HG02678 (cell line): ENCODE data around the gene CALCB.
A peak's percentile ranks its signal among the peaks of the same experiment; 100 is the strongest.

ENCODE experiments used
- ATAC-seq: cut with Tn5 transposase; IDR thresholded peaks from one replicate; pipeline ENCODE4 v1.9.1; 2021; ENCODE audit warnings: mild to moderate bottlenecking, moderate library complexity; ENCODE audit not compliant: unreplicated experiment

CALCB gene

GRCh38 chr11:15072551-15073143 is 746 bp upstream of the CALCB start:
- no peak for ATAC-seq

GRCh38 chr11:15074206-15075161 is 1.1 kb downstream of the CALCB start:
- ATAC-seq: peak; percentile 96

- no peak for ATAC-seq
Measured at GRCh38 chr11:15075162-15075526, 1.8 kb downstream of the CALCB start.

GRCh38 chr11:15091175-15091574 is 17.8 kb downstream of the CALCB start:
- ATAC-seq: no peak

GRCh38 chr11:15091625-15092024 is 18.2 kb downstream of the CALCB start:
- no peak for ATAC-seq

- ATAC-seq: peak; percentile 78
Measured at GRCh38 chr11:15093432-15093831, 20.0 kb downstream of the CALCB start.

GRCh38 chr11:15095736-15096228 is 22.4 kb downstream of the CALCB start:
- ATAC-seq: no peak

- ATAC-seq: no peak
Measured at GRCh38 chr11:15097411-15097810, 24.0 kb downstream of the CALCB start.

GRCh38 chr11:15099267-15099666 is 25.9 kb downstream of the CALCB start:
- ATAC-seq: no peak

- peak; percentile 81 for ATAC-seq
Measured at GRCh38 chr11:15101072-15101709, 27.8 kb downstream of the CALCB start.

- no peak for ATAC-seq
Measured at GRCh38 chr11:15104166-15104565, 30.8 kb downstream of the CALCB start.

GRCh38 chr11:15106201-15106965 is 33.0 kb downstream of the CALCB start:
- ATAC-seq: no peak

- ATAC-seq: peak; percentile 80
Measured at GRCh38 chr11:15107730-15108515, 34.5 kb downstream of the CALCB start.

GRCh38 chr11:15108592-15109130 is 35.3 kb downstream of the CALCB start:
- ATAC-seq: no peak

GRCh38 chr11:15109602-15110001 is 36.2 kb downstream of the CALCB start:
- ATAC-seq: no peak

GRCh38 chr11:15111215-15111614 is 37.8 kb downstream of the CALCB start:
- no peak for ATAC-seq

GRCh38 chr11:15112131-15112541 is 38.7 kb downstream of the CALCB start:
- ATAC-seq: no peak

GRCh38 chr11:15113381-15113780 is 40.0 kb downstream of the CALCB start:
- peak; percentile 94 for ATAC-seq

GRCh38 chr11:15114501-15115475 is 41.4 kb downstream of the CALCB start, which contains the start of gene INSC:
Gene INSC (plus strand): TSS chr11:15114923. CDS start chr11:15149175, 34,252 bp downstream.
- ATAC-seq: no peak
